ENCODE measurements around the gene SPATA31D4.

SPATA31D4 gene

GRCh38 chr9:81968026-81968425 lies 39.8 kb downstream of the SPATA31D4 start:
- DNase-seq (ENCODE audit: low read depth): no peak
- no peak overlapping the region for H3K4me3 ChIP-seq (ENCODE audit: low read length)
- no peak for TF ChIP-seq CTCF (conservative IDR thresholded peaks at IDR 0.05; ENCODE audit: low read length)

GRCh38 chr9:81969971-81970370 lies 41.7 kb downstream of the SPATA31D4 start:
- peak; percentile 20 for DNase-seq (ENCODE audit: low read depth)
- H3K4me3 ChIP-seq (ENCODE audit: low read length): no peak overlapping the region
- no peak for TF ChIP-seq CTCF (conservative IDR thresholded peaks at IDR 0.05; ENCODE audit: low read length)

DNA sequence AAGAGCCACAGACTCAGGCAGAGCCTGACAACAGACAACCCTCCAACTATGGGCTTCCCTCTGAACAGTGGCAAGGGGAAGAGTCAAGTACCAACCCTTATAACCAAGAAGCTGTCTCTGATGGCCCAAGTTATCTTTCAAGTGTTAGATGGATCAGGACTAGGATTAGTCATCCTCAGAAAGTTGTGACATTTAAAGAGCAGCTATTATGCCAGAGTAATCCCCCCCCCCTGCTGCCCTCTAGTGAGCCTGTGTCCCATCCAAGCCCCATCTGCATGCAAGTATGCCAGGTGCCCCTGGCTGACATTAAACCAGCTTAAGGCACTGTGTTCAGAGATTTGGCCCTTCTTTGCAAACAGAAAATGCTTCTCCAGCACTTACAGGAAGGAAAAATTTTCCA lies 43.5 kb downstream of the SPATA31D4 start:
- H3K4me3 ChIP-seq (ENCODE audit: low read length): no peak overlapping the region
- TF ChIP-seq CTCF (conservative IDR thresholded peaks at IDR 0.05; ENCODE audit: low read length): no peak
- no peak for DNase-seq (ENCODE audit: low read depth)

DNA sequence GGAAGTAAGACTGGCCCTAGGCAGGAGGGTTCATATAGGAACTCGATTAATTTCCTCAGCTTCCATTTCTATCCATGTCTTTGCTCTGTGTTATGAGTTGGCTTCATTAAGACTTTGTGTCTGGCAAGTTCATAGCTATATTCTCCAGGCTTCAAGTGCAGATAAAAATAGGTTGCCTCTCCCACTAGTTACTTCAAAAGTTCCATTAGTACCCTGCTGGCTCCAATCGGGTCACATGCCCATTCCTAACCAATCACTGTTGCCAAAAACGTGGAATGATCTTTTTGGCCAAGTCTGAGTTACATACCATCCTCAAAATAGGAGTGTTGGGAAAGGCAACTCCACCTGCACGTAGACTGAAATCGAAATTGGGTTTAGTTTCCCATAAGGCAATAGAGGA lies 46.5 kb downstream of the SPATA31D4 start:
- H3K4me3 ChIP-seq (ENCODE audit: low read length): no peak overlapping the region
- TF ChIP-seq CTCF (conservative IDR thresholded peaks at IDR 0.05; ENCODE audit: low read length): no peak
- DNase-seq (ENCODE audit: low read depth): no peak

GRCh38 chr9:81976351-81976750 lies 48.1 kb downstream of the SPATA31D4 start:
- TF ChIP-seq CTCF (conservative IDR thresholded peaks at IDR 0.05; ENCODE audit: low read length): no peak
- H3K4me3 ChIP-seq (ENCODE audit: low read length): no peak overlapping the region
- no peak for DNase-seq (ENCODE audit: low read depth)

GRCh38 chr9:81979196-81979595 lies 51.0 kb downstream of the SPATA31D4 start:
- no peak overlapping the region for H3K4me3 ChIP-seq (ENCODE audit: low read length)
- no peak for TF ChIP-seq CTCF (conservative IDR thresholded peaks at IDR 0.05; ENCODE audit: low read length)
- DNase-seq (ENCODE audit: low read depth): no peak

DNA sequence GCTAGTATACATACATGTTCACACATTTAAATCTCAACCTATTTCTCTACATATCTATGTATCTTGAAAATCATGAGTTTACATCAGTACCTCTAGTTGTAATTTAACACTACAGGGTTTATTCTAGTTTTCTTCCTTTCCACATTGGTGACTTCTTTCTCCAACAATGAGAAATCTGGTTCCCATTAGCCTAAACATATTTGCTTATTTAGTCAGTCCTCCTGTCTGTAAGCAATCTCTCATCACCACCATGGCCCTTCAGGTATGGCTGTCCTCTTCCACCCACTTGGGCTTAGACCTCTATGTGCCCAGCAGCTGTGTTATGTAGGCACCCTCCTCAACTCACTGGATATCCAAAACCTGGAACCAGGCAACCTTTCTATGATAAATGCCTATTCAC lies 52.3 kb downstream of the SPATA31D4 start:
- no peak for TF ChIP-seq CTCF (conservative IDR thresholded peaks at IDR 0.05; ENCODE audit: low read length)
- no peak overlapping the region for H3K4me3 ChIP-seq (ENCODE audit: low read length)
- DNase-seq (ENCODE audit: low read depth): peak; percentile 48

Measured in AG10803 (cell line).